HG02981 (cell line): Measurements from ENCODE around the gene CD81.

Experiments
- ATAC-seq: cut with Tn5 transposase; IDR thresholded peaks from one replicate; pipeline ENCODE4 v1.9.1; 2021; ENCODE audit warnings: mild to moderate bottlenecking, moderate library complexity; ENCODE audit not compliant: unreplicated experiment

Gene CD81

GRCh38 chr11:2433106-2433925 lies 56.2 kb downstream of the CD81 start:
- ATAC-seq: no peak

DNA sequence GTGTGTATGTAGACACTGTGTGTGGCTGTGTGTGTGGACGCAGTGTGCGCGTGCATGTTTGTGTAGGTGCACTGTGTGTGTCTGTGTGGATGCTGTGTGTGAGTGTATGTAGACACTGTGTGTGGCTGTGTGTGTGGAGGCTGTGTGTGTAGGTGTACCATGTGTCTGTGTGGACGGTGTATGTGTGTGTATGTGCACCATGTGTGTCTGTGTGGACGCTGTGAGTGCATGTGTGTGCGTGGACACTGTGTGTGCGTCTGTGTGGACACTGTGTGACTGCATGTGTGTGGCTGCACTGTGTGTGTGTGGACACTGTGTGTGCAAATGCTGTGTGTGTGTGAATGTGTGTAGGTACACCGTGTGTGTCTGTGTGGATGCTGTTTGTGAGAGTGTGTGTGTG lies 56.9 kb downstream of the CD81 start:
- no peak for ATAC-seq

- no peak for ATAC-seq
These were observed 57.6 kb downstream of the CD81 start for GRCh38 chr11:2434506-2435255.

DNA sequence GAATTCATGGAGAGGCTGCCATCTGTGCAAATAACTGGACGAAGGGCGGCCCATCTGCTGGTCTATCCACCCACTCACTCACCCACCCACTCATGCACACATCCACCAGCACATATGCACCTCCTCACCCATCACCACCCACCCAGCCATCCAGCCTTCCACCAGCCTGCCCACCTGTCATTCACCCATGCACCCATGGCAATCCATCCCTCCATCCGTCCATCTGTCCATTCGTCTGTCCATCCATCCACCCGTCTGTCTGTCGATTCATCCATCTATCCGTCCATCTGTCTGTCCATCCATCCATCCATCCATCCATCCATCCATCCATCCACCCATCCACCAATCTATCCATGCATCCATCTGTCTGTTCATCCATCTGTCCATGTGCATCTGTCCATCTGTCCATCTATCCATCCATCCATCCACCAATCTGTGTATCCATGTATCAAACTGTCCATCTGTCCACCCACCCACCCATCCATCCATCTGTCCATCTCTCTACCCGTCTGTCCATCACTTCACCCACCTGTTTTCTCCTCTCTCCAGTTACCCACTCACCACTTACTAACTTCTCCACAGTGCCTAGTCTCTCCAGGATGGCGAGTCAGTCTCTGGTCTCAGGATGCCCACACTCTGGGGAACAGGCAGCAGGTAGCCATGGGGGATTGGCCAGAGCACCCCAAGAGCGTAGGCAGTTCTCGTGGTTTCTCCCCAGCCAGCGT lies 58.3 kb downstream of the CD81 start:
- ATAC-seq: no peak

DNA sequence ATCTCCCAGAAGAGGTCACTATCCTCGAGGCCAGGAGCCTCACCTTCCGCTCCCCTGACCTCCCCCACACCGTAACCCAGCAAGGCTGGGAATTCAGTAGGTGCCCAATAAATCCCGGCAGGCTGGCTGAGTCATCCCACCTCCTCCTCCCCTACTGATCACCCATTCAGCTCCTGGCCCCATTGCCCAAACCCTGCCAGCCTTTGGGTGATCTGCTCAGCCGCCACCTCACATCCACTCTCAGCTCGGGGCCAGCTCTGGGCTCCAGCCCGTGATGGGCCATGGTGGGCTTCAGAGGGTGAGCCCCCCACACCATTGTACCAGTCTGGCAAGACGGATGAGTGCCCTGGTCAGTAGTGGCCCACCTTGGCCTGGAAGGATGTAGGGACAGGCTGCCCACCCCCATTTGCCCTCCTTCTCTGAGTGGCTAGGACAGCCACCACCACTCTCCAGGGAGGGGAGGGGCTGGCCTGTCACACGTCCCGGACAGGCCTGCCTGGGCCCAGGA lies 59.0 kb downstream of the CD81 start:
- ATAC-seq: no peak

DNA sequence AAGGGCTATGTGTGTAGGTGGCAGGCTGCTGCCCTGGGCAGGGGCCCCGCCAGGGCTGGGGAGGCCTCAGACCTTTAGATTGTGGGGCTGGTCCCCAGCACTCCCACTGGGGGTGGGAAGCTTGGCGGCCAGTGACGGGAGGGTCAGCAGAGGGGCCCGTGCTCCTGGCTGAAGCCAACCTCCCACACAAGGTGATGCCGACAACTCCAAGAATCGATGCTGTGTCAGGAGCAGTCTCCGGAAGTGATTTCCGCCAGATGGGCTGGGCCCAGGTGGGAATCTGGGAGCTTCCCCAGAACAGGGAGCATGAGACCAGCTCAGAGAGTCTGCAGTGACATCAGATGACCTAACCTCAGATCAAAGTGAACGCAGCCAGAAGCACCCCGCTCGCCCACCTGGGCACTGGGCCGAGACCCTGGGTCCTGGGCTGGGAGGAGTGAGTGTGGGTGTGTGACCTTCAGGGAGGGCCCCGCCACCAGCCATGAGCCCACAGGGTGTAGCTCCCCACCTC lies 59.5 kb downstream of the CD81 start:
- no peak for ATAC-seq

- ATAC-seq: no peak
These were observed 60.4 kb downstream of the CD81 start for GRCh38 chr11:2437516-2437915.

GRCh38 chr11:2439820-2440219 lies 62.7 kb downstream of the CD81 start:
- ATAC-seq: no peak

DNA sequence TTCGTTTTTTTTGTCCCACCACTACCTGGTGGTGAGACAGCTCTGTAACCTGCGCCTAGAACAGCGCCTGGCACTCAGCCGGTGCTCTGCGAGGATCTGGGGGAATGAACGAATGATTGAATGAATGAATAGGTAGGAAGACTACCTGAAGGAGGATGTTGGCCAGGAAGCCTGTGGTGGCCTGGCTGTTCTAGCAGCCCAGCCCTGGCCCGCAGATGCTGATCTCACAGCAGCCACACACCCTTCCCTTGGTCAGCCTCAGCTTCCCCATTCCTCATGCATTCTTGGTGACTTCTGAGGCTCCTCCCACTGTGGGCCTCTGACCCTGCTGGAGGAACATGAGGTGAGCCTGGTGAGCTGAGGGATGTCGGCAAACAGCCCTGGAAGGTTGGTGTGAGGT lies 63.5 kb downstream of the CD81 start:
- ATAC-seq: no peak

DNA sequence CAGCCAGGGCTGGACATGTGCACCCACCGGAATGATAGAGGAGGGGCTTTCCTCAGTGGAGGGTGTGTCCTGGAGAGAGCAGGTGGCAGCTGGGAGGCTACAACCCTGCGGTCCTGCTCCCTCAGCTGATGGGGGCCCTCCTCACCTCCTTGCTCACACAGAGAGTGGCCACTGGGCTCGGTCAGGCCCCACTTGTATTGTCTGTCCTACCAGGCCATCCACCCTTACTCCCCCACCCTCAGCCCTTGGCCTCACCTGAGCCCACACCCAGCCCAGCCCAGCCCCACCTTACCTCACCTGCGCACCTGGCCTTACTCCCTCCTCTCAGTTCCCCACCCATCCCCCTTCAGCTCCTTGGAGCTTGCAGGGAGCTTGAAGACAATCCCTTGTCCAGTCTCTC lies 64.1 kb downstream of the CD81 start:
- no peak for ATAC-seq

DNA sequence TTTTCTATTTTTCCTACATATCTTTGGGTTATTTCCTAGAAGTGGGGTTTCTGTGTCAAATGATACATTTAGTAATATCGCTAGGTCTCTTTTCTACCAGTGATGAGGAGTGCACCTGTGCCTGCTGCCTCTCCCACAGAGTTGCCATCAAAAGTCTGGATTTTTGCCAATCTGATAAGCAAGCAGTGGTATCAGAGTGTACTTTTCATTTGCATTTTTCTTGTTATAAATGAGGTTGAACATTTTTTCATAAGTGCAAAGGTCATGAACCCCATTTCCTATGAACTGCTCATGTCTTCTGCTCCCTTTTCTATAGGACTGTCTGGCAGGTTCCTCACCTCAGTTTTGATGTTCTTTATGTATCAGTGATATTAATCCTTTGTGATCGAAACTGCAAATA lies 65.5 kb downstream of the CD81 start:
- ATAC-seq: no peak

DNA sequence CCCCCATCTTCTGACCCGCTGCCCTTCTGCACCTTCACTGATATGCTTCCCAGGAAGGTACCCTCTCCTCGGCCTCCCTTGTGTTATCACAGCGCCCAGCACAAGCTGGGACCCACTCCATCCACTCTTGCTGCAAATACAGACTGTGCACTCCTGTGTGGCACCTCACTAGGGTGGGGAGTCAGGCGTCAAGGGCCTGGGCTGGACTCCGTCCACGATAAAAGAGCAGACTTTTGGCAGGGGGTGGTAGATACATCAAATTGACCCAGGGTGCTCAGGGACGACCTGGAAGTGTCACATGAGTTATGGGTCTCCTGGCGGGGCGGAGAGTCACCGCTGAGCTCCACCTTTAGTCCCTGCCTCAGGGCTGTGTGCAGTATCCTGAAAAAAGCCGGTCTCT lies 66.3 kb downstream of the CD81 start:
- no peak for ATAC-seq

DNA sequence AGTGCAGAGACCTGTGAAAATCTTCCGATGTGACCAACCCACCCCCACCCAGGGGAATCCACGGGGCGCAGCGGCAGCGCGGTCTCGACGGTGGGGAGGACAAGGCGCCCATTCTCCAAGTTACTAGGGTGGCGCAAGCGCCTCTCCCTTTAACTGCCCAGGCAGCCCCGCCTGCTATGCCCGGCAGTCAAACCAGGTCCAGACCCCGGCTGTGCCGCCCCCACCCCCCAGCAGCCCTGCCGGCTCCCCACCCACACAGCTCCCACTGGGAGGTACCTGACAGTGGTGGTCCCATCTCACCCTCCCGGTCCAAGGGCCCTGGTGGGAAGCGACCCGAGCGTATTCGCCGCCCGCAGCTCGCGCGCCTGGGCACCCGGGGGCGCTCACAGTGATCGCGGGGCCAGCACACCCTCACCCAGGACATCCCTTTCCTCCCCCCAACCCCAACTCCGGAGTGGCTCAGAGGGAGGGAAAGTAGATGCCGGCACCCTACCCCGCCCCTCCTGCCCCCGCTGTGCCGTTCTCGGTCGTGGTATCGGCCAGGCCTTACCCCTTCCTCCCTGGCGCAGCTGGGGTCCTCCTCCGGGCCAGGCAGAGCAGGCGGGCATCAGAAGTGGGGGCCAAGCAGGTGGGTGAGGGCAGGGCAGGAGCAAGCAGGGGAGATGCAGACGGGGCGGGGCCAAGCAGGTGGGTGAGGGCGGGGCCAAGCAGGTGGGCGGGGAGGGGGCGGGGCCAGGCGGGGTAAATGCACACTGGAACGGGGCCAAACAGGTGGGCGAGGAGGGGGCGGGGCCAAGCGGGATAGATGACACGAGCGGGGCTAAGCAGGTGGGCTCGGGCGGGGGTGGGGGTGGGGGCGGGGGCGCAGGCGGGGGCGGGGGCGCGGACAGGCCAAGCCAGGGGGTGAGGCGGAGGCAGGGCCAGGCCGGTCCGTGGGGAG lies 67.0 kb downstream of the CD81 start, which contains the start of gene TRPM5:
TRPM5 (minus strand) TSS at position 634 of the 940 bp plus-strand sequence. CDS start 21,478 bp downstream, outside the sequence.
- ATAC-seq: no peak

GRCh38 chr11:2444821-2445745 lies 68.0 kb downstream of the CD81 start, which contains the start of gene KCNQ1:
KCNQ1 (plus strand) TSS chr11:2445008; CDS start chr11:2445099, 91 bp downstream.
- ATAC-seq: no peak

GRCh38 chr11:2445746-2446551 lies 68.8 kb downstream of the CD81 start:
- ATAC-seq: no peak

DNA sequence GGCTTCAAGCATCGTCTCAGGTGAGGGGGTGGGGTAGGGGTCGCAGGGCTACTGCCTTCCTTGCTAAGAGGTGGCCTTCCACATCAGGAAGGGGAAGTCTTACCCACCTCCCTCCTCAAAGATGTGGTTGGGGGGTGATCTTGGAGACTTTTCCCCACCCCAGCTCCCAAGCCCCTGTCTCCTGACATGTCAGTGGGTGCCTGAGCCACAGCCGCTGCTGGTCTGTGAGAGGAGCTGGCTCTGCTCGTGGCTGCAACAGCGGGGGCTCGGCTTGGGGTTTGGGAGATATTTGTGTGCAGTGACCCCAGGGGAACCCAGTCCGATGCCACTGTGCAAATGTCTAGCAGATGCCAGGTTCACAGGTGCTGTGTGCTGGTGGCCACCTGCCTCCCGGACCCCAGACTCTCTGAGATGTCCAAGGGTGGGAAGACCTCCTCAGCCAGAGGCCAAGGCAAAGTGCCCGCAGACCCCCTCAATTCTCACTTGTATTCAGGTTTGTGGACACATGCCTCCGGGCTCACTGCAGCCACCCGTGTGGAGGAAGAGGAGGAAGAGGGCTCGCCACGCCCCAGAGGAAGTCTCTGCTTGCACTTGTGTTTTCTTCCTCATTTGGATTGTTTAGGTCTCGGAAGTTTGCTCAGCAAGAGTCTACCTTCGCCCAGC lies 69.6 kb downstream of the CD81 start:
- ATAC-seq: no peak
